Measurements from ENCODE around the gene CHCHD10. TPM values are rescaled to one million over a fixed set of nuclear protein-coding genes. Genes with fewer than 3 reads are reported as not detected.

CHCHD10 gene
- total RNA-seq, 1 experiment from 2014 or later, result 198 TPM

DNA sequence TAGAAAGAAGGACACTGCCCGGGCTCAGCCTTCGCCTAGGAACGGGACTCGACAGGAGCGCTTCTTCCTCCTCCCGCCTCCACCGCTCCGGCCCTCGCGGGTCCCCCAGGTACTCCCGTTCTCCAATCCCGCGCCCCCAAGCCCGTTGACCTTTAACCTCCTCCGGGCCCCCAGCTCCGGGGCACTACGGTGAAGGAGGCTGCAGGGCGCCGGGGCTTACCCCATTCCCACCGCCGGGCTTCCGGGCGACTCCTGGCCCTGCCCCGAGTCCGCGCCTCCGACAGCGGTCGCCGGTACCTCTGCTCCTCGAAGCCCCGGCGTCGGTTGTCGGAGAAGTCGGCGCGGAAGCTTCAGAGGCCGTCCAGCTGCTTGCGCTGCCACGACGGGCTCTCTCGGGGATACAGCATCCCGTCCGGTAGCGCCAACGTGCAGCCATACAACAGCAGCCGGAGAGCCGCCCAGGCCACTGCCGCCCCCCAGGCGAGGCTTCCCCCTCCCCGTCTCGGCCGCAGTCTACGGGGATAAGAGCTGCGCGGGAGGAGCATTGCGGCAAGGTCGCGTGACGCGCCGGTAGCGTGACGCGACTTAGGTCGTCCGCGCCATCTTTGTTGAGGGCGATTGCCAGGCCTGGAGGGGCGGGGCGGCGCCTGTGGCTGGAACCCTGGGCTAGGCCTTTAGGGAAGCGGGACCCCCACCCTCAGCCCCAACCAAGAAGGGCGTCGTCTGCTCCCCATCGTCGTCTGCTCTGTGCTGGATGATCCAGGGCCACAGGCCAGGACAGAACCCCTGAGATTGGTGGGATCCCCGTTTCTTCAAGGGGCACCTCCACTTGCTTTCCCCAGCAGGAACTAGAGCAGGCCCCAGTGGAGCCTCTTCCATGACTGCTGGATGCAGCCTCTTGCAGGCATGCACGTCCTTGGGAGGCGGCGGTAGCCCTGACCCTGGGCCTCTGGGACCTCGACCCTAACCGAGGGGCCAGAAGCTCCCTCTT lies 50.7 kb downstream of the CHCHD10 start (continued):
- TF ChIP-seq, protein P1, sequence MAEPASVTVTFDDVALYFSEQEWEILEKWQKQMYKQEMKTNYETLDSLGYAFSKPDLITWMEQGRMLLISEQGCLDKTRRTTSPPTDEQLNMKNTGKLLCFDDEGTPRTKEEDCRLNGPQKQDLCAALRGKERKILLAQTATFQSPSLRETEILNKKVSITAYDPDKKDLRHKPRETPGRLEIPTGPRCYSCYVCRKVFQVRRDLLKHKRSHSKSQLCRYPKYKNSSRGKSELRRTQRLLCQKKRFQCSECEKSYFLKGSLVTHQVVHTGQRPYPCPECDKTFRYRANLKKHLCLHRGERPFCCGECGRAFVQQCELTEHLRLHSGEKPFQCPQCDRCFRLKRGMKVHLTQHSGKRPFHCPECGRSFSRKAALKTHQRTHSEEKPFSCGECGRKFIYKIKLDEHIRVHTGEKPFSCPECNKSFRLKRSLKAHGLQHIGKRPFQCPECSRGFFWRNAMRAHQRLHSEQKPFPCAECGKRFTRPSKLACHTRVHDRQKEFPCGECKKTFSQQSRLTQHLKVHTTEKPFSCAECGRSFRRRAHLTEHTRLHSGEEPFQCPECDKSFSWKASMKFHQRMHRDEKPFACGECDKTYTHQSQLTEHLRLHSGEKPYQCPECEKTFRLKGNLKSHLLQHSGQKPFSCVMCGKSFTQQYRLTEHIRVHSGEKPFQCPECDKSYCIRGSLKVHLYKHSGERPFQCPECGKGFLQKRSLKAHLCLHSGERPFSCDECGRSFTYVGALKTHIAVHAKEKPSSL (CRISPR knock-in tag; conservative IDR thresholded peaks at IDR 0.05), result no peak
- TF ChIP-seq RELA (CRISPR knock-in tag; IDR thresholded peaks at IDR 0.05; ENCODE audit: borderline replicate concordance) (no peak), ETV6 (CRISPR knock-in tag; IDR thresholded peaks at IDR 0.05) (peak; percentile 95; the same call in 1 of the 2 replicates), MXD4 (CRISPR knock-in tag; IDR thresholded peaks at IDR 0.05; ENCODE audit: borderline replicate concordance) (no peak), ZNF396 (CRISPR knock-in tag; IDR thresholded peaks at IDR 0.05; ENCODE audit: borderline replicate concordance) (no peak), CBFB (CRISPR knock-in tag; IDR thresholded peaks at IDR 0.05; ENCODE audit: low read depth) (peak; percentile 96), CREB1 (CRISPR knock-in tag; IDR thresholded peaks at IDR 0.05) (peak; percentile 68; the same call in 1 of the 2 replicates), TCF7 (CRISPR knock-in tag; IDR thresholded peaks at IDR 0.05; ENCODE audit: low read depth) (no peak), IRF2 (CRISPR knock-in tag; IDR thresholded peaks at IDR 0.05; ENCODE audit: borderline replicate concordance, low read depth) (no peak), FOXP1 (CRISPR knock-in tag; IDR thresholded peaks at IDR 0.05; ENCODE audit: borderline replicate concordance) (peak; percentile 72; the same call in 1 of the 2 replicates), NFE2L1 (CRISPR knock-in tag; IDR thresholded peaks at IDR 0.05) (no peak), SMAD3 (CRISPR knock-in tag; IDR thresholded peaks at IDR 0.05; ENCODE audit: borderline replicate concordance) (no peak; the same call in 1 of the 2 replicates), ZNF232 (CRISPR knock-in tag; IDR thresholded peaks at IDR 0.05) (no peak), GRHL2 (CRISPR knock-in tag; IDR thresholded peaks at IDR 0.05; ENCODE audit: insufficient replicate concordance, severe bottlenecking) (no peak), ZBTB21 (CRISPR knock-in tag; IDR thresholded peaks at IDR 0.05; ENCODE audit: borderline replicate concordance) (peak; percentile 91)
- TF ChIP-seq, protein P2, sequence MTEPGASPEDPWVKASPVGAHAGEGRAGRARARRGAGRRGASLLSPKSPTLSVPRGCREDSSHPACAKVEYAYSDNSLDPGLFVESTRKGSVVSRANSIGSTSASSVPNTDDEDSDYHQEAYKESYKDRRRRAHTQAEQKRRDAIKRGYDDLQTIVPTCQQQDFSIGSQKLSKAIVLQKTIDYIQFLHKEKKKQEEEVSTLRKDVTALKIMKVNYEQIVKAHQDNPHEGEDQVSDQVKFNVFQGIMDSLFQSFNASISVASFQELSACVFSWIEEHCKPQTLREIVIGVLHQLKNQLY (CRISPR knock-in tag; IDR thresholded peaks at IDR 0.05), result no peak
- TF ChIP-seq, protein P3, sequence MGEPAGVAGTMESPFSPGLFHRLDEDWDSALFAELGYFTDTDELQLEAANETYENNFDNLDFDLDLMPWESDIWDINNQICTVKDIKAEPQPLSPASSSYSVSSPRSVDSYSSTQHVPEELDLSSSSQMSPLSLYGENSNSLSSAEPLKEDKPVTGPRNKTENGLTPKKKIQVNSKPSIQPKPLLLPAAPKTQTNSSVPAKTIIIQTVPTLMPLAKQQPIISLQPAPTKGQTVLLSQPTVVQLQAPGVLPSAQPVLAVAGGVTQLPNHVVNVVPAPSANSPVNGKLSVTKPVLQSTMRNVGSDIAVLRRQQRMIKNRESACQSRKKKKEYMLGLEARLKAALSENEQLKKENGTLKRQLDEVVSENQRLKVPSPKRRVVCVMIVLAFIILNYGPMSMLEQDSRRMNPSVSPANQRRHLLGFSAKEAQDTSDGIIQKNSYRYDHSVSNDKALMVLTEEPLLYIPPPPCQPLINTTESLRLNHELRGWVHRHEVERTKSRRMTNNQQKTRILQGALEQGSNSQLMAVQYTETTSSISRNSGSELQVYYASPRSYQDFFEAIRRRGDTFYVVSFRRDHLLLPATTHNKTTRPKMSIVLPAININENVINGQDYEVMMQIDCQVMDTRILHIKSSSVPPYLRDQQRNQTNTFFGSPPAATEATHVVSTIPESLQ (CRISPR knock-in tag; IDR thresholded peaks at IDR 0.05), result no peak
- TF ChIP-seq, protein P4, sequence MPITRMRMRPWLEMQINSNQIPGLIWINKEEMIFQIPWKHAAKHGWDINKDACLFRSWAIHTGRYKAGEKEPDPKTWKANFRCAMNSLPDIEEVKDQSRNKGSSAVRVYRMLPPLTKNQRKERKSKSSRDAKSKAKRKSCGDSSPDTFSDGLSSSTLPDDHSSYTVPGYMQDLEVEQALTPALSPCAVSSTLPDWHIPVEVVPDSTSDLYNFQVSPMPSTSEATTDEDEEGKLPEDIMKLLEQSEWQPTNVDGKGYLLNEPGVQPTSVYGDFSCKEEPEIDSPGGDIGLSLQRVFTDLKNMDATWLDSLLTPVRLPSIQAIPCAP (CRISPR knock-in tag; IDR thresholded peaks at IDR 0.05), result 0 out of 2 replicates have a peak, but pooled peaks have one; percentile 29
- TF ChIP-seq, protein P5, sequence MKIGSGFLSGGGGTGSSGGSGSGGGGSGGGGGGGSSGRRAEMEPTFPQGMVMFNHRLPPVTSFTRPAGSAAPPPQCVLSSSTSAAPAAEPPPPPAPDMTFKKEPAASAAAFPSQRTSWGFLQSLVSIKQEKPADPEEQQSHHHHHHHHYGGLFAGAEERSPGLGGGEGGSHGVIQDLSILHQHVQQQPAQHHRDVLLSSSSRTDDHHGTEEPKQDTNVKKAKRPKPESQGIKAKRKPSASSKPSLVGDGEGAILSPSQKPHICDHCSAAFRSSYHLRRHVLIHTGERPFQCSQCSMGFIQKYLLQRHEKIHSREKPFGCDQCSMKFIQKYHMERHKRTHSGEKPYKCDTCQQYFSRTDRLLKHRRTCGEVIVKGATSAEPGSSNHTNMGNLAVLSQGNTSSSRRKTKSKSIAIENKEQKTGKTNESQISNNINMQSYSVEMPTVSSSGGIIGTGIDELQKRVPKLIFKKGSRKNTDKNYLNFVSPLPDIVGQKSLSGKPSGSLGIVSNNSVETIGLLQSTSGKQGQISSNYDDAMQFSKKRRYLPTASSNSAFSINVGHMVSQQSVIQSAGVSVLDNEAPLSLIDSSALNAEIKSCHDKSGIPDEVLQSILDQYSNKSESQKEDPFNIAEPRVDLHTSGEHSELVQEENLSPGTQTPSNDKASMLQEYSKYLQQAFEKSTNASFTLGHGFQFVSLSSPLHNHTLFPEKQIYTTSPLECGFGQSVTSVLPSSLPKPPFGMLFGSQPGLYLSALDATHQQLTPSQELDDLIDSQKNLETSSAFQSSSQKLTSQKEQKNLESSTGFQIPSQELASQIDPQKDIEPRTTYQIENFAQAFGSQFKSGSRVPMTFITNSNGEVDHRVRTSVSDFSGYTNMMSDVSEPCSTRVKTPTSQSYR (CRISPR knock-in tag; IDR thresholded peaks at IDR 0.05), result no peak
- TF ChIP-seq, protein P6, sequence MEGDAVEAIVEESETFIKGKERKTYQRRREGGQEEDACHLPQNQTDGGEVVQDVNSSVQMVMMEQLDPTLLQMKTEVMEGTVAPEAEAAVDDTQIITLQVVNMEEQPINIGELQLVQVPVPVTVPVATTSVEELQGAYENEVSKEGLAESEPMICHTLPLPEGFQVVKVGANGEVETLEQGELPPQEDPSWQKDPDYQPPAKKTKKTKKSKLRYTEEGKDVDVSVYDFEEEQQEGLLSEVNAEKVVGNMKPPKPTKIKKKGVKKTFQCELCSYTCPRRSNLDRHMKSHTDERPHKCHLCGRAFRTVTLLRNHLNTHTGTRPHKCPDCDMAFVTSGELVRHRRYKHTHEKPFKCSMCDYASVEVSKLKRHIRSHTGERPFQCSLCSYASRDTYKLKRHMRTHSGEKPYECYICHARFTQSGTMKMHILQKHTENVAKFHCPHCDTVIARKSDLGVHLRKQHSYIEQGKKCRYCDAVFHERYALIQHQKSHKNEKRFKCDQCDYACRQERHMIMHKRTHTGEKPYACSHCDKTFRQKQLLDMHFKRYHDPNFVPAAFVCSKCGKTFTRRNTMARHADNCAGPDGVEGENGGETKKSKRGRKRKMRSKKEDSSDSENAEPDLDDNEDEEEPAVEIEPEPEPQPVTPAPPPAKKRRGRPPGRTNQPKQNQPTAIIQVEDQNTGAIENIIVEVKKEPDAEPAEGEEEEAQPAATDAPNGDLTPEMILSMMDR (IDR thresholded peaks at IDR 0.05), result no peak
- TF ChIP-seq, protein P7, sequence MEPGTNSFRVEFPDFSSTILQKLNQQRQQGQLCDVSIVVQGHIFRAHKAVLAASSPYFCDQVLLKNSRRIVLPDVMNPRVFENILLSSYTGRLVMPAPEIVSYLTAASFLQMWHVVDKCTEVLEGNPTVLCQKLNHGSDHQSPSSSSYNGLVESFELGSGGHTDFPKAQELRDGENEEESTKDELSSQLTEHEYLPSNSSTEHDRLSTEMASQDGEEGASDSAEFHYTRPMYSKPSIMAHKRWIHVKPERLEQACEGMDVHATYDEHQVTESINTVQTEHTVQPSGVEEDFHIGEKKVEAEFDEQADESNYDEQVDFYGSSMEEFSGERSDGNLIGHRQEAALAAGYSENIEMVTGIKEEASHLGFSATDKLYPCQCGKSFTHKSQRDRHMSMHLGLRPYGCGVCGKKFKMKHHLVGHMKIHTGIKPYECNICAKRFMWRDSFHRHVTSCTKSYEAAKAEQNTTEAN (CRISPR knock-in tag; IDR thresholded peaks at IDR 0.05), result 0 out of 2 replicates have a peak, but pooled peaks have one; percentile 18
- TF ChIP-seq, protein P8, sequence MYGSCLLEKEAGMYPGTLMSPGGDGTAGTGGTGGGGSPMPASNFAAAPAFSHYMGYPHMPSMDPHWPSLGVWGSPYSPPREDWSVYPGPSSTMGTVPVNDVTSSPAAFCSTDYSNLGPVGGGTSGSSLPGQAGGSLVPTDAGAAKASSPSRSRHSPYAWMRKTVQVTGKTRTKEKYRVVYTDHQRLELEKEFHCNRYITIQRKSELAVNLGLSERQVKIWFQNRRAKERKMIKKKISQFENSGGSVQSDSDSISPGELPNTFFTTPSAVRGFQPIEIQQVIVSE (CRISPR knock-in tag; IDR thresholded peaks at IDR 0.05; ENCODE audit: borderline replicate concordance), result no peak
- TF ChIP-seq, protein P9, sequence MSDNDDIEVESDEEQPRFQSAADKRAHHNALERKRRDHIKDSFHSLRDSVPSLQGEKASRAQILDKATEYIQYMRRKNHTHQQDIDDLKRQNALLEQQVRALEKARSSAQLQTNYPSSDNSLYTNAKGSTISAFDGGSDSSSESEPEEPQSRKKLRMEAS (CRISPR knock-in tag; IDR thresholded peaks at IDR 0.05), result peak; percentile 76
